Mucosa of gallbladder (tissue), 1 donor: ENCODE results near the gene SLC30A2. TPM values are rescaled to one million over a fixed set of nuclear protein-coding genes. Genes with fewer than 3 reads are reported as not detected.

Experiments used
- DNase-seq: peaks from one replicate; pipeline ENCODE4 v3.0.0-alpha.2; 2020; ENCODE audit warnings: low spot score
- total RNA-seq: library from RNA; stranded (reverse); gene quantifications from one replicate; pipeline ENCODE4 v1.2.1, GENCODE V29; 2021
- donor health status: DM: no; HTN: no; CAD: no.

The SLC30A2 gene
- total RNA-seq, 1 donor from 2014 or later: 166 TPM

GRCh38 chr1:26070296-26070962, 24.5 kb upstream of the SLC30A2 start:
- DNase-seq: no peak

GRCh38 chr1:26069941-26070295, 24.0 kb upstream of the SLC30A2 start:
- no peak for DNase-seq

GRCh38 chr1:26067432-26067911, 21.6 kb upstream of the SLC30A2 start, which contains the start of gene TRIM63:
Gene TRIM63 (minus strand): TSS chr1:26067630. CDS start chr1:26067494, 136 bp downstream.
- no peak for DNase-seq

- DNase-seq: no peak
Measured at GRCh38 chr1:26066857-26067256, 20.9 kb upstream of the SLC30A2 start.

- DNase-seq: no peak
Measured at GRCh38 chr1:26066160-26066559, 20.2 kb upstream of the SLC30A2 start.

GRCh38 chr1:26064553-26064952, 18.6 kb upstream of the SLC30A2 start:
- peak; percentile 82 for DNase-seq

GRCh38 chr1:26060832-26061574, 15.1 kb upstream of the SLC30A2 start:
- no peak for DNase-seq

GRCh38 chr1:26059906-26060305, 14.0 kb upstream of the SLC30A2 start:
- DNase-seq: no peak

GRCh38 chr1:26058052-26058595, 12.2 kb upstream of the SLC30A2 start:
- no peak for DNase-seq

- DNase-seq: no peak
Measured at GRCh38 chr1:26057189-26057588, 11.3 kb upstream of the SLC30A2 start.

GRCh38 chr1:26055041-26055440, 9.1 kb upstream of the SLC30A2 start:
- no peak for DNase-seq

- DNase-seq: peak; percentile 60
Measured at GRCh38 chr1:26053718-26054560, 8.0 kb upstream of the SLC30A2 start.

- DNase-seq: no peak
Measured at GRCh38 chr1:26050248-26050640, 4.3 kb upstream of the SLC30A2 start.

GRCh38 chr1:26049531-26050247, 3.8 kb upstream of the SLC30A2 start:
- peak; percentile 77 for DNase-seq

GRCh38 chr1:26047278-26047874, 1.5 kb upstream of the SLC30A2 start:
- no peak for DNase-seq

GRCh38 chr1:26046246-26047095, 553 bp upstream of the SLC30A2 start:
- no peak for DNase-seq

- peak; percentile 64 for DNase-seq
Measured at GRCh38 chr1:26044971-26045721, 772 bp downstream of the SLC30A2 start.

- DNase-seq: no peak
Measured at GRCh38 chr1:26044414-26044813, 1.5 kb downstream of the SLC30A2 start.

- DNase-seq: no peak
Measured at GRCh38 chr1:26043765-26044164, 2.2 kb downstream of the SLC30A2 start.
